ENCODE measurements around the gene WDR90. TPM values are rescaled to one million over a fixed set of nuclear protein-coding genes. Genes with fewer than 3 reads are reported as not detected.

The WDR90 gene
- total RNA-seq (25.6 and 26.5 TPM in 2 replicates), polyA plus RNA-seq (28.1 and 32.3 TPM in 2 replicates)

GRCh38 chr16:648781-649589, at the start of gene WDR90:
Gene WDR90 (plus strand): TSS chr16:649365. CDS start chr16:649417, 52 bp downstream.
- no peaks in the 10 kb centered on the region for H3K36me3 ChIP-seq
- no peaks in the 10 kb centered on the region for H3K27me3 ChIP-seq
- no peaks in the 10 kb centered on the region for H3K9me3 ChIP-seq (ENCODE audit: low read depth)
- TF ChIP-seq CTCF (IDR thresholded peaks at IDR 0.05; ENCODE audit: low read depth, low read length): no peak
- peak; percentile 95 for DNase-seq (ENCODE audit: low read depth in 1 of 2, low spot score in 1 of 2)
- H3K27ac ChIP-seq: peak within 1 kb of the TSS; percentile 85
- peak within 1 kb of the TSS; percentile 66 for H3K4me3 ChIP-seq
- H3K4me1 ChIP-seq (ENCODE audit: low read depth): peaks cover 12% of the 10 kb centered on the region

GRCh38 chr16:600781-601180, 48.4 kb upstream of the WDR90 start:
- no peak overlapping the region for H3K4me3 ChIP-seq
- TF ChIP-seq CTCF (IDR thresholded peaks at IDR 0.05; ENCODE audit: low read depth, low read length): peak; percentile 34
- no peaks in the 10 kb centered on the region for H3K4me1 ChIP-seq (ENCODE audit: low read depth)
- DNase-seq (ENCODE audit: low read depth in 1 of 2, low spot score in 1 of 2): no peak
- no peaks in the 10 kb centered on the region for H3K9me3 ChIP-seq (ENCODE audit: low read depth)
- peak overlapping the region; percentile 36 for H3K27ac ChIP-seq
- no peaks in the 10 kb centered on the region for H3K36me3 ChIP-seq
- H3K27me3 ChIP-seq: no peaks in the 10 kb centered on the region

- no peaks in the 10 kb centered on the region for H3K36me3 ChIP-seq
- no peak overlapping the region for H3K27ac ChIP-seq
- H3K4me3 ChIP-seq: no peak overlapping the region
- H3K27me3 ChIP-seq: no peaks in the 10 kb centered on the region
- DNase-seq (ENCODE audit: low read depth in 1 of 2, low spot score in 1 of 2): no peak
- H3K4me1 ChIP-seq (ENCODE audit: low read depth): no peaks in the 10 kb centered on the region
- H3K9me3 ChIP-seq (ENCODE audit: low read depth): no peaks in the 10 kb centered on the region
- no peak for TF ChIP-seq CTCF (IDR thresholded peaks at IDR 0.05; ENCODE audit: low read depth, low read length)
Observed at GRCh38 chr16:603933-604332, 45.2 kb upstream of the WDR90 start.

GRCh38 chr16:606656-607307, 42.4 kb upstream of the WDR90 start:
- Histone ChIP-seq H3K4me1 (ENCODE audit: low read depth) (no peaks in the 10 kb centered on the region), H3K27ac (no peak overlapping the region), H3K9me3 (ENCODE audit: low read depth) (no peaks in the 10 kb centered on the region), H3K27me3 (no peaks in the 10 kb centered on the region), H3K36me3 (no peaks in the 10 kb centered on the region), H3K4me3 (no peak overlapping the region)
- no peak for DNase-seq (ENCODE audit: low read depth in 1 of 2, low spot score in 1 of 2)
- no peak for TF ChIP-seq CTCF (IDR thresholded peaks at IDR 0.05; ENCODE audit: low read depth, low read length)

- no peak for TF ChIP-seq CTCF (IDR thresholded peaks at IDR 0.05; ENCODE audit: low read depth, low read length)
- Histone ChIP-seq H3K27ac (no peak overlapping the region), H3K36me3 (no peaks in the 10 kb centered on the region), H3K27me3 (no peaks in the 10 kb centered on the region), H3K9me3 (ENCODE audit: low read depth) (no peaks in the 10 kb centered on the region), H3K4me1 (ENCODE audit: low read depth) (no peaks in the 10 kb centered on the region), H3K4me3 (no peak overlapping the region)
- no peak for DNase-seq (ENCODE audit: low read depth in 1 of 2, low spot score in 1 of 2)
Observed at GRCh38 chr16:608019-608418, 41.1 kb upstream of the WDR90 start.

Measured in cardiac muscle cell (in vitro differentiated cells and primary cell).